K562 (cell line): ENCODE data around the gene CHPF. TPM values are rescaled to one million over a fixed set of nuclear protein-coding genes. Genes with fewer than 3 reads are reported as not detected.
A peak's percentile ranks its signal among the peaks of the same experiment; 100 is the strongest.

ENCODE experiments used
- AFF1 ChIP-seq, 2 experiments: fragments of 450-650 bp; IDR thresholded peaks; 2 replicates each; pipeline ENCODE4 v1.6.1; 2018; ENCODE audit warnings: mild to moderate bottlenecking in 2 of 2, low read depth in 1 of 2; ENCODE audit not compliant: partially characterized antibody in 2 of 2
- ARID2 ChIP-seq: fragments of 450-650 bp; IDR thresholded peaks from 2 replicates; pipeline ENCODE4 v1.6.1; 2017; ENCODE audit warnings: antibody characterized with exemption, mild to moderate bottlenecking
- CBX5 ChIP-seq: IDR thresholded peaks from 2 replicates; pipeline ENCODE4 v1.6.1; 2014; ENCODE audit warnings: low read depth, borderline replicate concordance
- CREB1 ChIP-seq, 2 experiments: sonication (generic) in 1 of 2; formaldehyde crosslinking in 1 of 2; IDR thresholded peaks; 2 replicates each; pipeline versions ENCODE4 v1.6.1 to v1.8.0; 2012 to 2022; ENCODE audit warnings: inconsistent platforms in 1 of 2, mild to moderate bottlenecking in 1 of 2, missing genetic modification reagents in 1 of 2, moderate library complexity in 1 of 2
- E2F4 ChIP-seq: sonication (generic); formaldehyde crosslinking; IDR thresholded peaks from 2 replicates; pipeline ENCODE4 v1.8.0; 2022; ENCODE audit warnings: mild to moderate bottlenecking, low read depth, missing genetic modification reagents
- ELF1 ChIP-seq: fragments of 200-800 bp; sonication (Bioruptor generic); IDR thresholded peaks from 2 replicates; pipeline ENCODE4 v1.6.1; 2016; ENCODE audit warnings: missing genetic modification characterization, missing compliant biosample characterization
- ELF2 ChIP-seq: fragments of 250-450 bp; sonication (Bioruptor Pico); IDR thresholded peaks from 2 replicates; pipeline ENCODE4 v1.5.0; 2021; ENCODE audit warnings: mild to moderate bottlenecking
- FIP1L1 ChIP-seq: fragments of 200-400 bp; formaldehyde crosslinking; IDR thresholded peaks from 2 replicates; pipeline ENCODE4 v1.6.1; 2018; ENCODE audit warnings: mild to moderate bottlenecking, low read depth, low read length; ENCODE audit not compliant: poor library complexity, severe bottlenecking
- GABPA ChIP-seq: fragments of 200-800 bp; sonication (Bioruptor generic); conservative IDR thresholded peaks from 2 replicates; pipeline ENCODE4 v1.6.1; 2016; ENCODE audit warnings: low read depth, missing genetic modification characterization, missing compliant biosample characterization
- HNRNPUL1 ChIP-seq: fragments of 200-400 bp; formaldehyde crosslinking; IDR thresholded peaks from 2 replicates; pipeline ENCODE4 v1.6.1; 2017; ENCODE audit warnings: low read length
- KHSRP ChIP-seq: fragments of 450-650 bp; IDR thresholded peaks from 2 replicates; pipeline ENCODE4 v1.6.1; 2017
- MAZ ChIP-seq, 2 experiments: fragments of 450-650 bp in 1 of 2; sonication (generic) in 1 of 2; formaldehyde crosslinking; IDR thresholded peaks in 1 of 2; conservative IDR thresholded peaks in 1 of 2; 2 replicates each; pipeline versions ENCODE4 v1.4.0 to v1.5.0; 2020; ENCODE audit warnings: mild to moderate bottlenecking in 1 of 2, missing genetic modification reagents in 1 of 2
- MCM5 ChIP-seq: fragments of 450-650 bp; IDR thresholded peaks from 2 replicates; pipeline ENCODE4 v1.6.1; 2016; ENCODE audit warnings: low read depth
- MNT ChIP-seq, 2 experiments: fragments of 450-650 bp; conservative IDR thresholded peaks; 2 replicates each; pipeline ENCODE4 v1.6.1; 2017; ENCODE audit warnings: mild to moderate bottlenecking in 2 of 2, moderate library complexity in 2 of 2
- NFIX ChIP-seq: fragments of 250-450 bp; sonication (Bioruptor Pico); IDR thresholded peaks from 2 replicates; pipeline ENCODE4 v1.4.0; 2020; ENCODE audit warnings: low read depth, mild to moderate bottlenecking, moderate library complexity
- SNRNP70 ChIP-seq: fragments of 200-400 bp; formaldehyde crosslinking; optimal IDR thresholded peaks from 2 replicates; pipeline ENCODE3; 2017; ENCODE audit warnings: low read depth, low read length
- STAG1 ChIP-seq: sonication (generic); formaldehyde crosslinking; IDR thresholded peaks from 2 replicates; pipeline ENCODE4 v1.5.0; 2020; ENCODE audit warnings: missing genetic modification reagents, borderline replicate concordance
- THRA ChIP-seq: fragments of 450-650 bp; IDR thresholded peaks from 2 replicates; pipeline ENCODE4 v1.6.1; 2017; ENCODE audit warnings: mild to moderate bottlenecking, moderate library complexity
- ZNF134 ChIP-seq: fragments of 250-450 bp; sonication (Bioruptor Pico); conservative IDR thresholded peaks from 2 replicates; pipeline ENCODE4 v1.4.0; 2020
- ZZZ3 ChIP-seq: fragments of 450-650 bp; IDR thresholded peaks from 2 replicates; pipeline ENCODE4 v1.6.1; 2016; ENCODE audit warnings: antibody characterized with exemption, mild to moderate bottlenecking, moderate library complexity
- polyA plus RNA-seq, 8 experiments: library from polyadenylated mRNA; depleted of rRNA in 4 of 8; stranded (reverse) in 5 of 8; unstranded in 3 of 8; fragments of >200 nt; fragmentation: Nextera tagmentation in 2 of 8; fragmentation: Illumina TruSeq in 1 of 8; extraction: Ambion mirVana in 2 of 8; extraction: Trizol in 1 of 8; gene quantifications; 2 replicates each; pipeline versions ENCODE4 v1.2.1 to v1.2.3, GENCODE V29; 2011 to 2014; ENCODE audit warnings: inconsistent platforms in 1 of 8, missing spikeins in 1 of 8
- total RNA-seq, 7 experiments: library from RNA; depleted of rRNA in 6 of 7; stranded (reverse); fragments of >200 nt in 6 of 7; fragmentation: Illumina TruSeq in 2 of 7; extraction: Trizol in 2 of 7; gene quantifications; 2 replicates each; pipeline versions ENCODE4 v1.2.1 to v1.2.3, GENCODE V29; 2011 to 2021; ENCODE audit warnings: low replicate concordance in 1 of 7

The CHPF gene
- total and polyA plus RNA-seq, 9 of the 15 experiments (the other 6 are each of a cell fraction or from before 2014, with no cell fraction given), result 0.15 to 57.2 (median 7.9) TPM

- no peak for TF ChIP-seq AFF1 (IDR thresholded peaks at IDR 0.05; ENCODE audit: low read depth in 1 of 2, partially characterized antibody in 2 of 2)
- no peak for TF ChIP-seq HNRNPUL1
- no peak for TF ChIP-seq ZZZ3
- peak; percentile 71; the same call in 1 of the 2 replicates for TF ChIP-seq STAG1 (CRISPR knock-in tag)
- no peak for TF ChIP-seq GABPA (tag)
- no peak for TF ChIP-seq THRA
- TF ChIP-seq ELF1 (tag), result peak; percentile 42
- no peak for TF ChIP-seq E2F4 (CRISPR knock-in tag)
- no peak for TF ChIP-seq MCM5
- TF ChIP-seq SNRNP70, result no peak
- no peak for TF ChIP-seq ZNF134 (CRISPR knock-in tag)
- TF ChIP-seq CREB1 (IDR thresholded peaks at IDR 0.05), result peak; percentile 80; the same call in 1 of the 2 replicates
- peak; percentile 73; the same call in 1 of the 2 replicates for TF ChIP-seq CREB1 (CRISPR knock-in tag; IDR thresholded peaks at IDR 0.05)
- no peak for TF ChIP-seq KHSRP
- TF ChIP-seq ELF2 (CRISPR knock-in tag), result peak; percentile 71
- TF ChIP-seq MNT (conservative IDR thresholded peaks at IDR 0.05), result peak; percentile 72 to 83
- no peak for TF ChIP-seq NFIX (CRISPR knock-in tag)
- peak; percentile 73 to 76 for TF ChIP-seq MAZ (CRISPR knock-in tag; conservative IDR thresholded peaks at IDR 0.05 in 1 of 2, IDR thresholded peaks at IDR 0.05 in 1 of 2)
- peak; percentile 92 for TF ChIP-seq FIP1L1
- 0 out of 2 replicates have a peak, but pooled peaks have one; percentile 39 for TF ChIP-seq CBX5
- 0 out of 2 replicates have a peak, but pooled peaks have one; percentile 40 for TF ChIP-seq ARID2
These were observed 1.9 kb downstream of the CHPF start (continued) for GRCh38 chr2:219541611-219542180.
